NCI-H2227 treated with DMSO at 0.1 percent for 48 hours (cell line): ENCODE results near the gene TERT.
"Not testable (repeated sequence)": the region's sequence is repeated elsewhere in the genome, so short reads cannot be mapped to it uniquely, and the experiment has no call there.

ENCODE experiments used
- DNase-seq: peaks from one replicate; lab custom pipeline; 2025; lab: John Stamatoyannopoulos, UW

TERT gene

DNA sequence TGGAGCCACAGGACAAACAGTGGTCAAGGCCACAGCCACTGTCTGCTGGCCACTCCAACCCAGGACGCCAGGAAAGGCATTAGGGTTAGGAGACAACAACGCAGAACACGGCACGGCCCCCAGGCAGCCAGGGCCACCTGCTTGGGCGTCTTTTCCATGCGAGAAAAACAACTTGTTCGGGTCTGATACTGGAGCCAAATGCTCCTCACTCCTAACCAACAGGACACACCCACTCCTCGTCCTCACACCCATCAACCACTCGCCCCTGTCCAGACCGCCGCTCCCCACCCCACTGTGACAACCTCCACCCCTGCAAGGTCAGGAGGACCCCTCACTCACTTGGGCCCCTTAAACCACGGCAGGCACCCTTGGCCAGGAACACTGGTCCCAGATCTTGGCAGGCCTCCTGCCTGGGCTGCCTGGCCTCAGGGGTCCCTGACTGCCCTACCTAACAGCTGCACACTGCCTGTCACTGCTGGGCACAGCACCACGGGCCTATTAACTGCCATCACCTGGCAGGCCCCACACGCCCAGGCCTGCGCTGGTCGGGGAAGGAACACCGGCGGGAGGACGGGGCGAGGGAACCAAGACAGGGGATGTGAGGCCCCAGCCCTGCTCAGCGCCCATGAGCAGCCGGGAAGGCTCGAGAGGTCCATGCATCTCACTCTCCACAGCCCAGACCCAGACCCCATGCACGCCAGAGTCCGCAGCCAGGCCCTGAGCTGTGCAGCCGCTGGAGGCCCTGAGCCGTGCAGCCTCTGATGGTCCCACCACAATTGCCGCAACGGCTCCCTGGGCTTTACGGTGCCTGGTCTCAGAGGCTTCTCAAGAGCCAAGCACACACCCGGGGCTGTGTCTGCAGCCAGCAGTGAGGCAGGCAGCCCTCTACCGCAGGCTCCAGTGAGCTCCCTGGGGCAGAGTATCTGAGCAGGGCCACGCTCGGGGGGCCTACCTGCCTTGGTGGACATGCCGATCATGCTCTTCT is 36.3 kb upstream of the TERT start:
- DNase-seq = no peak

DNA sequence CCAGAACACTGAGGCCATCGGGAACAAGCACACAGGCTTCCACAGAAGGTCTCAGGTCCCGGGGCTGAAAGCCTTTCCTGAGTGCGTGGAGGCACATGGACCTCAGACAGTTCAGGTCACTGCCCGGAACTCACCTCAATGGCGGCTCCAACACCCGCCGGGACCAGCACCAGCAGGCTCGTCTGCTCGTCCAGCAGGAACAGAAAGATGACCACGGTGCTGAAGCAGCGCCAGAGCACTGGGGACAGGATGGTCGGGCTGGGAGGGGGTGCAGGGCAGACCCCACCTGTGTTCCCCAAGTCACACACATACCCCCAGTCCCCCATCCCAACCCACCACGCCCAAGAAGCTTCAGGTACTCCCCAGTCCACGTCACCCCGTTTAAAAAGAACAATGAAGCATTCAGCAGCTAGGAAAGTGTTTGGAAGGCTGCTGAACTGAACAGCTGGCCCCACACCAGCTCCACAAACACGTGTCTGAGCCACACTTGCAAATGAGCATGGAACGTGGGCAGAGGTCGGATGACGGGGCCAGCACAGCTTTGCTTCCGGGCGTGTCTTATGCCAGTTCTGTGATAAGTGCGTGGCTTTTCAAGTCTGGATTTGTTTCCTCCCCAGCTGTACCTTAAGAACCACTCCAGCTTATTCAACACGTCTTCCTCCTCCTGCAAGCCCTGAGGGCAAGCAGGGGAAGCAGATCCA is 35.4 kb upstream of the TERT start:
- DNase-seq = no peak

DNA sequence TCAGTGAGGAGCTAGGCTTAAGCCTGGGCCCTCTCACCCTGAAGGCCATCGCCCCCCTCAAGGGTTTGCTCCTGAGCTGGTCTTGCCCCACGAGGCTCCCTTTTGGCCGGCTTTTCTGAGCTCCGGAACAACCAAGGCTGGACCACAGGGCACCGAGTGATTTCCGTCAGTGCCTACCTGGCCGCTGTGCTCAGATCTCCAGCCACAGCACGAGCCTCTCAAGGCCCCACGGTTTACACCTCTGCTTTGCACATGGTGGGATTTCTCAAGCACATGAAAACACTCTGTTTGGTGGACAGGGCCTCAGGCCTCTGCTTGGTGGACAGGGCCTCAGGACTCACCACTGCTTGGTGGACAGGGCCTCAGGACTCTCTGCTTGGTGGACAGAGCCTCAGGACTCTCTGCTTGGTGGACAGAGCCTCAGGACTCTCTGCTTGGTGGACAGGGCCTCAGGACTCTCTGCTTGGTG is 34.3 kb upstream of the TERT start:
- no peak for DNase-seq

DNA sequence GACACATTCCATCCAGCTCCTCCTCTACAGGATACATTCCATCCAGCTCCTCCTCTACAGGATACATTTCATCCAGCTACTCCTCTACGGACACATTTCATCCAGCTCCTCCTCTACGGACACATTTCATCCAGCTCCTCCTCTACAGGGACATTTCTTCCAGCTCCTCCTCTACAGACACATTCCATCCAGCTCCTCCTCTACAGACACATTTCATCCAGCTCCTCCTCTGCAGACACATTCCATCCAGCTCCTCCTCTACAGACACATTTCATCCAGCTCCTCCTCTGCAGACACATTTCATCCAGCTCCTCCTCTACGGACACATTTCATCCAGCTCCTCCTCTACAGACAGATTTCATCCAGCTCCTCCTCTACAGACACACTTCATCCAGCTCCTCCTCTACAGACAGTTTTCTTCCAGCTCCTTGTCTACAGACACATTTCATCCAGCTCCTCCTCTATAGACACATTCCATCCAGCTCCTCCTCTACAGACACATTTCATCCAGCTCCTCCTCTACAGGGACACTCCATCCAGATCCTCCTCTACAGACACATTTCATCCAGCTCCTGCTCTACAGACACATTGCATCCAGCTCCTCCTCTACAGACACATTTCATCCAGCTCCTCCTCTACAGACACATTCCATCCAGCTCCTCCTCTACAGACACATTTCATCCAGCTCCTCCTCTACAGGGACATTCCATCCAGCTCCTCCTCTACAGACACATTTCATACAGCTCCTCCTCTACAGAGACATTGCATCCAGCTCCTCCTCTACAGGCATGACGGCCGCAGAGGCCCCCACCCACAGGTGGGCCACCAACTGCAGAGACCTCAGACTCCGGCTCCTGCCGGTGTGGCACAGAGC is 33.6 kb upstream of the TERT start:
- not testable (repeated sequence) for DNase-seq

DNA sequence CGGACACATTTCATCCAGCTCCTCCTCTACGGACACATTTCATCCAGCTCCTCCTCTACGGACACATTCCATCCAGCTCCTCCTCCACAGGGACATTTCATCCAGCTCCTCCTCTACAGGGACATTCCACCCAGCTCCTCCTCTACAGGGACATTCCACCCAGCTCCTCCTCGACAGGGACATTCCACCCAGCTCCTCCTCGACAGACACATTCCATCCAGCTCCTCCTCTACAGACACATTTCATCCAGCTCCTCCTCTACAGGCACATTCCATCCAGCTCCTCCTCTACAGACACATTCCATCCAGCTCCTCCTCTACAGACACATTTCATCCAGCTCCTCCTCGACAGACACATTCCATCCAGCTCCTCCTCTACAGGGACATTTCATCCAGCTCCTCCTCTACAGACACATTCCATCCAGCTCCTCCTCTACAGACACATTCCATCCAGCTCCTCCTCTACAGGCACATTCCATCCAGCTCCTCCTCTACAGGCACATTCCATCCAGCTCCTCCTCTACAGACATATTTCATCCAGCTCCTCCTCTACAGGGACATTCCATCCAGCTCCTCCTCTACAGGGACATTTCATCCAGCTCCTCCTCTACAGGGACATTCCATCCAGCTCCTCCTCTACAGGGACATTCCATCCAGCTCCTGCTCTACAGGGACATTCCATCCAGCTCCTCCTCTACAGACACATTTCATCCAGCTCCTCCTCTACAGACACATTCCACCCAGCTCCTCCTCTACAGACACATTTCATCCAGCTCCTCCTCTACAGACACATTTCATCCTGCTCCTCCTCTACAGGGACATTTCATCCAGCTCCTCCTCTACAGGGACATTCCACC is 32.3 kb upstream of the TERT start:
- not testable (repeated sequence) for DNase-seq

DNA sequence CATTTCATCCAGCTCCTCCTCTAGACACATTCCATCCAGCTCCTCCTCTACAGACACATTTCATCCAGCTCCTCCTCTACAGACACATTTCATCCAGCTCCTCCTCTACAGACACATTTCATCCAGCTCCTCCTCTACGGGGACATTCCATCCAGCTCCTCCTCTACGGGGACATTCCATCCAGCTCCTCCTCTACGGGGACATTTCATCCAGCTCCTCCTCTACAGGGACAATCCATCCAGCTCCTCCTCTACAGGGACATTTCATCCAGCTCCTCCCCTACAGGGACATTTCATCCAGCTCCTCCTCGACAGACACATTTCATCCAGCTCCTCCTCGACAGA is 31.6 kb upstream of the TERT start:
- not testable (repeated sequence) for DNase-seq

DNA sequence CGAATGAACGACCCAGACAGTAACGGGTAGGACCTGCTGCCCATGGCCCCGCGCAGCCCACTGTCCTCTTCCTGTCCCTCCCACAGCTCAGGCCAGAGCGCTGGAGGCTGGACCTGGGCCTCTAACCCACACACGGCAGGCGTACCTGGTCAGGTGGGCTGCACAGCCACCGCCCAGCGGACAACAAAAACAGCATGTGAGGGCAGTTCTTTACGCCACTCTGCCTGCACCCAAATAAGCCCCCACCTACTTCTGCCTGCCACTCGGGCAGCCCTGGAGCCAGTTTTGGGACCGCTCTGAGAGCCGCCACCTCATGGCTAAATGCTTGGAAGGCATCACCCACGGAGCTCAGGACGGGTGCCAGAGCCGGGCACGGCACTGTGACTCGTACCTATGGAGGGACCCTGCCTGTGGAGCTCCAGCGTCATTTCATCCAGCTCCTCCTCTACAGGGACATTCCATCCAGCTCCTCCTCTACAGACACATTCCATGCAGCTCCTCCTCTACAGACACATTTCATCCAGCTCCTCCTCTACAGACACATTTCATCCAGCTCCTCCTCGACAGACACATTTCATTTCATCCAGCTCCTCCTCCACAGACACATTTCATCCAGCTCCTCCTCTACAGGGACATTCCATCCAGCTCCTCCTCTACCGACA is 31.1 kb upstream of the TERT start:
- no peak for DNase-seq

DNA sequence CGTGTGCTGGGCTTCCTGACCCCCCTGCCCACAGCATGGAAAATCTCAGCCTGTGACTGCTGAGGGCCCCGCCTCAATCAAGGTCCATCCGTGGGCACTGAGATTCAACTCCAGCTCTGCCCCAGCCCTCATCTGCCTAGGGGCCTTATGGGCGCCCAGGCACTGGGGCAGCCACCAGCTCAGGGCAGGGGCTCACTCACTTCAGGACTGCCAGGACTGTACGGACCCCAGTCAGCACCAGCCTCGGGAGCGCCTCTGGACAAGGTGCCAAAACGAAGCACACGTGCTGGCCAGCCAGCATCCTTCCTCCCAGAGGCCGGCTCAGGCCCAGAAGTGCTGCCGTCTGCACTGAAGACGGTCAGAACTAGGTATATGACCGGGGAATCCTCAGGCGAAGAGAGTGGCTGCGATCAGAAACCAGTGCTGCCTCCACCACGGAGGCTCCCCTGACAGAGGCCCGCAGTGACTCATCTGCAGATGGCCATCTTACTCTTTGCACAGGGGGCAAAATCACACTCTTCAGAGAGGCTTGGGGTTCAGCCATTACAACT is 30.4 kb upstream of the TERT start:
- no peak for DNase-seq

DNA sequence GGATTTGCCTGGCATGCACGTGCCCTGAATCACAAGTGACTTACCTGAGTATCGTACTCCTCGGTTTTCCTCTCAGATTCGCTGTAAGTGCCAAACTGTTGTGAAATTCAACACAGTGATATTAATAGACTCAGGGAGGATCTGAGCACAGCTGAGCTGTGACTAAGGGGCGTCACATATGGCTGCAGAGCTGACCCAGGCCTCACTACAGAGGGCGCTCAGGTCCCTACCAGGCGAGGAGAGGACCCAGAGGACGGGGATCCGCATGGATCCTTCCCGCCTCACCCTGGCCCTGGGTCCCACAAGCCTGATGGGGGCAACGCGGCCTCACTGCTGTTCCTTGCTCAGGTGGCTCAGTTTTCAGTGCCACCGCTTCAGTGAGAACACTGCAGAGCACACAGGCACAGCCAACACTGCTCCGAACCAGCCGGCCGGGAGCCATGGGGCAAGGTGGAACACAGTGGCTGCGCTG is 29.9 kb upstream of the TERT start:
- DNase-seq = no peak

DNA sequence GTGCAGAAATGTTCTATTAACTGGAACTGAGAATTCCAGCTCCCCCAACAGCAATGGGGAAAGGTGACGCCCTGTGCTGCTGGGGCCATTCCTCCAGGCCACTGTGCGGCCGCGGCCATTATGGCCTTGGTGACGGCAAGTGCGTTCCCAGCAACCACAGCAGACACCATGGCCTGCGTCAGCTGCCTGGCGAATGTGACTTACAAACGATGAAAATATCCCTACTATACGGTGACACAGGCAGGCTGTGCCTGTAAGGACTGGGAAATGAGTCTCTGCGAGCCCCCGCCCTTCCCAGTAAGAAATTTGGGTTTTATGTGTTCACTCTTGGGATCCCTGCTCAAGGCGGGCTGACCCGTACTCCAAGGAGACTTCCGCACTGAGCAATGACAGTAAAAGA is 29.4 kb upstream of the TERT start:
- DNase-seq = no peak

DNA sequence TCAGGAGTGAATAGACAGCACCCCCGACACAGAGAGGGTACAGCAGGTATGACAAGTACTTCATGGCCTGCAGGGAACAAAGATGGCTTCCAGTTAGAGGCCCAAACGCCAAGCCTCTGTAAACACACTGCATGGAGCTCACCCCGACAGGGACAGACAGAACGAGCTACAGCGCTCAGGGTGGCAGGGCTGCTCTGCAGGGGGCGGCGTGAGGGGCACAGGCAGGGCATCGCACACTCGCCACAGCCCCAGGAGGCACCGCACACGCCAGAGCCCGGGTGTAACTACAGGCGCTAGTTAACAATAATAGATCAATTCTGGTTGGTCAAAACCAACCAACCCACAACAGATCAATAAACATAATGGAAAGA is 28.9 kb upstream of the TERT start:
- DNase-seq = no peak

DNA sequence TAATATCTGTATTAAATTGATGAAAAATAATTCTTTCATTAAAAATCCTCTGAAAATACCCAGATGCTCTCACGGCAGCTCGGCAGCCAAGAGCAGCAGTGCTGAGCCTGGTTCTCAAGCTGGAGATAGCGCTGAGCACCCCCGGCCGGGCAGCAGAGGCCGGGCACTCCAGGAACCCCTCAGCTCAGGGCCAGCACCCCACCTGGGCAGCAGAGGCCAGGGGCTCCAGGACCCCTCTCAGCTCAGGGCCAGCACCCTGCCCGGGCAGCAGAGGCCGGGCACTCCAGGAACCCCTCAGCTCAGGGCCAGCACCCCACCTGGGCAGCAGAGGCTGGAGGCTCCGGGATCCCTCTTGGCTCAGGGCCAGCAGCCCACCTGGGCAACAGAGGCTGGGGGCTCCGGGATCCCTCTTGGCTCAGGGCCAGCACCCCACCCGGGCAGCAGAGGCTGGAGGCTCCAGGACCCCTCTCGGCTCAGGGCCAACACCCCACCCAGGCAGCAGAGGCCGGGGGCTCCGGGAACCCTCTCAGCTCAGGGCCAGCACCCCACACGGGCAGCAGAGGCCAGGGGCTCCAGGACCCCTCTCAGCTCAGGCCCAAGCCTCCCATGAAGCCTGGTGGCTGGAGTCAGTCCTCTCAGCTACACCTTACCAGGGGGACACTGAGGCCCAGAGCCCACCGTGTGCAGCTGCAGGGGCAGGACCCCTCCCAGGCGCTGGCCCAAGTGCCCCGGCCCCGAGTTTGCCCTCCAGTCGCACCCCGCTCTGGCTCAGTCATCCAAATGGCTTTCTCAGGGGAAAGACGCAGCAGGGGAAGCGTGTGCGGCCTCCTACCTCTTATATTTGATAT is 28.3 kb upstream of the TERT start:
- no peak for DNase-seq

DNA sequence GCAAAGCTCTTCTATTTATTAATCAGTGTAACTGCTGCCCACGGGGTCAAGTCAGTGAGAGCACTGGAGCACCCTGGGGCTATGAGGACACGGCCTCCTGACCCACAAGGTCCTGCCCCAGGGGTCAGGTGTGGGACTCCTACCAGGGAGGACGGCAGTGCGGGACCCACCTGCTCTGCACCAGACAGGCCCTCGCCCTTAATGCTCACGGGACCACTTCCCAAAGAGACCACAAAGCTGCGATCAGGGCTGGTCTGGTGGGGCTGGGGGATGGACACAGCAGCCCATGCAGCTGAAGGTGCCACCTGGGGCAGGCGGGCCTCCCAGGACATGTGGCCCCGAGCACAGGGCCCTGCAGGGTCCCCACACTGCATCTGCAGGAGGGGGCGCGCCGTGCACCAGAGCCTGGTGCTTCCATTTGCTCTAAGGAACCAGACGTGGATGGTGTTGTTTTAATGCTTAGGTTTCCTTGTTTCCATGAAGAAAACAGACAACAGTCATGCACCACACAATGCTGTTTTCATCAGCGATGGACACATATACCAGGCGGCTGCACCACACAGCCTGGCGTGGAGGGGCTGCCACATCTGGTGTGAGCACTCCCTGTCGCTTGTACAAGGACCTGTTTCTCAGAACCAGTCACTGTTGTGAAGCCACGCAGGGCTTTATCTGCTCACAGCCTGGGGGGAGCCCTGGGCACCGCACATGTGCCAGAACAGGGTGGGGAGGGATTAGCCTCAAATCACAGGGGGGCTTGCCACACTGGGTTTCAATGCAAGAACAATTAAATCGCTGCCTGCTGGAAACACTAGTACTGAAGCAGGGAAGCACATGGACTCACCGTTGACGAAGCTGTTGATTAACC is 27.4 kb upstream of the TERT start:
- DNase-seq = no peak

DNA sequence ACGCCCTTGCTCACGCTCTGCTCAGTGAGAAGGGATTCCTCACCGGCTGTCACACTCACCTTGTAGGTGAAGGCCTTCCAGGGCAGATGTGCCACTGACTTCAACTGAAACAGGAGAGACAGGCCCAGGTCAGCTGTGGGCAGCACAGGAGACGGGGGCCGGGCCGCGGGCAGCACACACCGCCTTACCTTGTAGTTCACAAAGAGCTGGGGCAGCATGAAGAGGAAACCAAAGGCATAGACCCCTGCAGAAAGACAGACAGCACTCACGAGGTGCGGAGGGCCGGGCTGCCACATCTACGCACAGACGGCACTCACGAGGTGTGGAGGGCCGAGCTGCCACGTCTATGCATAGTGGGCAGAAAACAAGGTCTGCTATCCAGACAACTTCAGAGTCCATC is 26.7 kb upstream of the TERT start:
- no peak for DNase-seq

DNA sequence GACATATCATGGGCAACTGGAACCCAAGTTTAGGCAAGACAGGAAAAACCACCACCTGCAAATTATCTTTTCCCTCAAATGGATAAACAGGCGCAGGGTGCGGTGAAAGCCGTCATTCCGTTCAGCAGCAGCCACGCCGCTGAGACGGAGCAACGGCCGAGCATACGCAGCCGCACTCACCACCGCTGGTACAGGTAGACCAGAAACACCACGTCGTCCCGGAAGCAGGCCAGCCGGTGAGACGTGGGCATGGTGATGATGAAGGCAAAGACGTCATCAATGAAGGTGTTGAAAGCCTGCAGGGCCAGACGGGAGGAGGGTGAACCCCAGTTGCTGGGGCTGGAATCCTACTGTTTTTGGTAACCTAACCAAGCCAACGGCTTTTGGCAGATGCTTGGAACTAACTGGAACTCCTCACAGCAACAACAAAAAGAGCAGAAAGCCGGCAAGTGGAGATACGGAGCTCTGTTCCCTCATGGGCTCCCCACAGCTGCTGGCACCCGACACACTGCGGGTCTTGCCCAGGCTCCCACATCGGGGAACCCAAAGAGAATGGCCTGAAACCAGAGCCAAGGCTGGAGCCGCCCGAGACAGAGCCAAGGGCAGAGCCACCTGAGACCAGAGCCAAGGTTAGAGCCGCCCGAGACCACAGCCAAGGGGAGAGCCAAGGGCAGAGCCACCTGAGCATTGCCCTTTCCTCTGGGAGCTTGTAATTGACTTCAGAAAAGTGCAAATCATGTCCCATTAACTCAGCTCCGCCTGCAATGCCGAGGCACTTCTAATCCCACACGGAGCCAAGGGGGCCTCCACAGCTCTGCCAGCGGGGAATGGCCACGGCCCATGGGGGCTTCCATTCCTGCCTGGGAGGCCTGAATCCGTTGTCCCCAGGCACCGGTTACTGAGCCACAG is 25.8 kb upstream of the TERT start:
- no peak for DNase-seq

DNA sequence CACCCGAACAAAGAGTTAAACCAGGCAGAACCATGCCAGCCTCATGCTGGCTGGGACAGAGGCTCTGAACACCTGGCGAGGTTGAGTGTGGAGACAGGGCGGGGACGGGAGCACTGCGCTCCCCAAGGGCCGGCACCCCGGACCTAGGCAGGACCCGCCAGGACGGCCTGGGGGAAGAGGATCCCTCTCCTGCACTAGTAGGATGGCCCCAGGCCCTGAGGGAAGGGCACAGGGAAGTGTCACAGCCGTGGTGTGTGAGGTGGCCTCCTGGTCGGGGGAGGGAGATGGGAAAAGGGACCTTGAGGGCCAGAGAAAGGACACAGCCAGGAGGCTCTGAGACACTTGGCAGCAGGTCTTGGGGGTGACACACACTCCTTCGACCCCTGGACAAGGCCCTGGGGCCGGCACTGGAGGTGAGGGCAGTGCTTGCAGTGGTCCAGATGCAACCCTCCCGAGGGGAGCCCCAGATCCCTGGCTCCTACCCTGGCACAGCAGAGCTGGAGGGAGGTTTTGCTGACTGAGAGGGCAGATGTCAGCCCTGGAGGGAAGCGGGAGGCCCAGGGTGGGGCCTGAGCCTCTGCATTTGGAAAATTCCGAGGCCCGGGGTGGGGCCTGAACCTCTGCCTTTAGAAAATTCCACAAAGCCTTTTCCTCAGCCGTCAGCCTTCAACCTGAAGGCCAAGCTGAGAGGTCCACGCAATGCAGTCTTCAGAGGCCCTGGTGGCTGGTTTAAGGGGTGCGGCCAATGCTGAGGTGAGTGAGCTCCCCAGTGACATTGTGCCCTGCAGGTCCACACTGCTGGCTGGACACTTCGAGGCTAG is 24.8 kb upstream of the TERT start:
- no peak for DNase-seq
